Choroid plexus epithelial cell (primary cell): ENCODE measurements around the gene GRID2.

ENCODE experiments used
- DNase-seq: peaks from one replicate; pipeline ENCODE4 v3.0.0-alpha.2; 2010; ENCODE audit warnings: low read depth
- H3K4me3 ChIP-seq: 2 replicates; pipeline ENCODE4 v1.5.1; 2011; ENCODE audit warnings: low read depth, mild to moderate bottlenecking, control low read depth, low read length, moderate library complexity
- CTCF ChIP-seq: conservative IDR thresholded peaks from 2 replicates; pipeline ENCODE4 v1.5.1; 2011; ENCODE audit warnings: low read depth, mild to moderate bottlenecking, control low read depth, inconsistent platforms, low read length, moderate library complexity

Gene GRID2

GRCh38 chr4:93414041-93414550, 1110.3 kb downstream of the GRID2 start:
- no peak overlapping the region for H3K4me3 ChIP-seq
- DNase-seq, result no peak
- TF ChIP-seq CTCF, result no peak

DNA sequence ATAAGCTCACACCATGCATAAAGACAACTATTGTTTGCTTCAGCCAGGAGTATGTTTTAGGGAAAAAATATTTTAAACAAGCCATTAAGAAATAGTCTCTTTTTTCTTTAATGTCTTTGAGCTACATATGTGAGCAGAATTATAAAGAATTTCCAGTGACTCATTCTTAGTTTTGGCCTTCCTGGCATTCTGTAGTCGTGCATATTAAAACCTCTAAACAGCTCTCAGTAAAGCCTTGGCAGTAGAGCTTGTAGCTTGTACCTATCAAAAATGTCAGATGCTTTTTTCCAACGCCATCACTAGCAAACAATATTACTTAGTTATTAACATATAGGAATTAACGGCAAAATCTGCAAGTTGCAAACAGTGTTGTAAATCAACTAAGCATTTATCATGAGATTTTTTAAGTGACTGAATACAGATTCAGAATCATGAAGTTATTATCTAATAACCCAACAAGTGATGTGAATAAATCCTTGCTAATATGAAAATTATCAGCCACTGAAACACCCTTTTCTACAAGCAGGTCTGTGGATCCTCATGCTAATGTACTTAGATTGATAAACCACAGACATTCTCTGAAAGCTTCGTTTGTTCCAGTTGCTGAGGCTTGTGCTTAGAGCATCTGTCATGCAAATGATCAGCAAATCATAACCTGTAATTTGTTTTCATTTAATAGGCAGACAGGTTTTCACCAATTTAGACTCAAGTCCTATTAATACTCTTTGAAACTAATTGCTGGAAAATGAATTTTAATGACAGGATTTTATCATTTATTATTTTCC, 1112.8 kb downstream of the GRID2 start:
- DNase-seq, result peak; percentile 11
- no peak for TF ChIP-seq CTCF
- no peak overlapping the region for H3K4me3 ChIP-seq

DNA sequence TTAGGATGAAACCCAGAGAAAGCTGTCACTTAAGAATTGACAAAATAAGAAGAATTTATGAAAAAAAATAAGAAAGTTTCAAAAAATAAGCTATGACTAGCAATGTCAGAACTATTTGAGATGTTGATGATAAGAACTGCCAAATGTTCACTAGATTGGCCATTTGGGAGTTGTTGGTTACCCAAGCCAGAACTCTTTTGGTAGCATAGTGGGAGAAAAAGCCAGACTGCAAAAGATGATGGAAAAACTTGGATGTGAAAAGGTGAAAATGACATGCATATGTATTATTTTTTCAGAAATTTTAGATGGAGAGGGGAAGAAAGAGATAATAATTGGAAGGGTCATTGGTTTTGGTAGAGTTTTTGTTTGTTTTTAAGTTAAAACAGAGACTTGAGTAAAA, 1127.6 kb downstream of the GRID2 start:
- no peak for DNase-seq

GRCh38 chr4:93433840-93434239, 1130.1 kb downstream of the GRID2 start:
- TF ChIP-seq CTCF, result no peak
- no peak for DNase-seq
- H3K4me3 ChIP-seq, result no peak overlapping the region

More for the DNA sequence above, 1127.6 kb downstream of the GRID2 start:
- TF ChIP-seq CTCF, result no peak
- H3K4me3 ChIP-seq, result no peak overlapping the region

GRCh38 chr4:93436000-93436626, 1132.3 kb downstream of the GRID2 start:
- H3K4me3 ChIP-seq, result no peak overlapping the region
- DNase-seq, result no peak
- TF ChIP-seq CTCF, result no peak

- no peak for TF ChIP-seq CTCF
- DNase-seq, result no peak
- no peak overlapping the region for H3K4me3 ChIP-seq
Measured at GRCh38 chr4:93437991-93438390, 1134.2 kb downstream of the GRID2 start.

DNA sequence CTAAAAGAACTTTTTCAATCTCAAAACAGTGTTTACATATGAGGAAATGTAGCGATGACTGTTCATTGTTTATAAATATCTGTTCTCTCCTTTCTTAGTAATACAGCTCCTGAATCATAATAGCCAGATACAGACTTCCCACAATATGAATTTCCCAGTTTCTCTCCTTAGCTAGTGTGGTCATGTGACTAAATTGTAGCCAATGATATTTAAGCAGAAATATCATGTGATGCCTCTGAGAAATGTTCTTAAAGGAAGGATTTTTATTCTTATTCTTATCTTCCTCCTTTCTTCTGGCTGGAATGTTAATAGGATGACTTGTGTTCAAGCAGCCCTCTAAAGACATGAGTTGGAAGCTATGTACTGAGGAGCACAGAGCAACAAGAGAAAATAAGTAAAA, 1141.1 kb downstream of the GRID2 start:
- peak; percentile 15 for DNase-seq
- H3K4me3 ChIP-seq, result no peak overlapping the region
- no peak for TF ChIP-seq CTCF
